LHCN-M2 (cell line): ENCODE measurements around the gene GRIN2A. TPM values are rescaled to one million over a fixed set of nuclear protein-coding genes. Genes with fewer than 3 reads are reported as not detected.

ENCODE experiments used
- DNase-seq: peaks from one replicate; pipeline ENCODE4 v3.0.0-alpha.2; 2012; ENCODE audit warnings: low read depth
- total RNA-seq: library from RNA; depleted of rRNA; stranded (reverse); fragments of >200 nt; gene quantifications from 2 replicates; pipeline ENCODE4 v1.2.3, GENCODE V29; 2014

The GRIN2A gene
- total RNA-seq, 1 experiment from 2014 or later = not detected

- no peak for DNase-seq
Measured at GRCh38 chr16:9970244-9970643, 212.0 kb downstream of the GRIN2A start.

GRCh38 chr16:9969580-9969979 is 212.6 kb downstream of the GRIN2A start:
- no peak for DNase-seq

GRCh38 chr16:9966569-9967157 is 215.6 kb downstream of the GRIN2A start:
- DNase-seq = no peak

GRCh38 chr16:9965079-9965478 is 217.1 kb downstream of the GRIN2A start:
- DNase-seq = no peak

- no peak for DNase-seq
Measured at GRCh38 chr16:9964426-9964825, 217.8 kb downstream of the GRIN2A start.

- DNase-seq = no peak
Measured at GRCh38 chr16:9957433-9957832, 224.8 kb downstream of the GRIN2A start.

- DNase-seq = no peak
Measured at GRCh38 chr16:9957002-9957401, 225.2 kb downstream of the GRIN2A start.

GRCh38 chr16:9955677-9956076 is 226.6 kb downstream of the GRIN2A start:
- DNase-seq = no peak

GRCh38 chr16:9953908-9954570 is 228.2 kb downstream of the GRIN2A start:
- DNase-seq = no peak

- DNase-seq = no peak
Measured at GRCh38 chr16:9950658-9951057, 231.6 kb downstream of the GRIN2A start.

- DNase-seq = no peak
Measured at GRCh38 chr16:9949396-9949795, 232.8 kb downstream of the GRIN2A start.

GRCh38 chr16:9948933-9949332 is 233.3 kb downstream of the GRIN2A start:
- no peak for DNase-seq

GRCh38 chr16:9946022-9946720 is 236.1 kb downstream of the GRIN2A start:
- DNase-seq = no peak

GRCh38 chr16:9943121-9943520 is 239.1 kb downstream of the GRIN2A start:
- no peak for DNase-seq

- DNase-seq = no peak
Measured at GRCh38 chr16:9941245-9941644, 241.0 kb downstream of the GRIN2A start.

GRCh38 chr16:9934723-9935508 is 247.3 kb downstream of the GRIN2A start:
- DNase-seq = no peak

- no peak for DNase-seq
Measured at GRCh38 chr16:9932919-9933653, 249.1 kb downstream of the GRIN2A start.

- DNase-seq = no peak
Measured at GRCh38 chr16:9932000-9932399, 250.2 kb downstream of the GRIN2A start.

GRCh38 chr16:9929836-9930235 is 252.4 kb downstream of the GRIN2A start:
- no peak for DNase-seq

GRCh38 chr16:9929313-9929712 is 252.9 kb downstream of the GRIN2A start:
- no peak for DNase-seq

GRCh38 chr16:9922441-9922840 is 259.8 kb downstream of the GRIN2A start:
- no peak for DNase-seq
